NCI-H524 (cell line): ENCODE results near the gene AKAP6.

ENCODE experiments used
- DNase-seq, 2 experiments: peaks; one replicate each; lab custom pipeline; 2025; lab: John Stamatoyannopoulos, UW

AKAP6 gene

DNA sequence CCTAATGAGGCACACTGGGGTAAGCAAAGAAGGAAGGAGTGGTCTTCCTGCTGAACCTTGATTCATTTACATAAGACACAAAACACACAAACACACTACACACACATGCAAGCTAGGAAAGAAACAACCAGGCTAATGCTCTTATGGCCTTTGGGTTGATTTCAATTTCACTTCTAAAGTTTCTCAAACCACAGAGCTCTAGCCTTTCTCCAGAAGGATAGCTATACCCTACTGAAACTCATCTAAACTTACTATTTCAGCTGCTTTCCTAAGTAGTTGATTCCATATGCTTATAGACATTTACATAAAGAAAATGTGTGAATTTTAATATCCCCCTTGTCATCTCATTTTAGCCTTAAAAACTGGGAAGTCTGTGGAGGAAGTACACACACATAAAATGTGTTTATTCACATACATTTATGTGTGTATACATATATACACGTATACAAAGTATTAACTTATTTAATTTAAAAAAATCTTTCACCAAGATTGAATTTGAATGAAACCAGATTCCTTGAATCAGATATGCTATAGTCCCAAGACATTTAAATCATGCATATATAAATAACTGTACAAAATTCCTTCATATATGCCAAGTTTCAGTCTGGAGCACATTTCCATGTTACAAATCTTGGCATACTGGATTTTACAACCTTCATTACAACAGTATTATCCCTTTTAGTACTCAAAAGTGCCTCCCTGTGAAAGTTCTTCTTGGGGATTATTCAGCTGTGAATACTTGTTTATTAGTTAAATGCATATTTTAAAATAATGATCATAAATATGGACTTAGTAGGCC, 377.8 kb downstream of the AKAP6 start:
- no peak for DNase-seq

DNA sequence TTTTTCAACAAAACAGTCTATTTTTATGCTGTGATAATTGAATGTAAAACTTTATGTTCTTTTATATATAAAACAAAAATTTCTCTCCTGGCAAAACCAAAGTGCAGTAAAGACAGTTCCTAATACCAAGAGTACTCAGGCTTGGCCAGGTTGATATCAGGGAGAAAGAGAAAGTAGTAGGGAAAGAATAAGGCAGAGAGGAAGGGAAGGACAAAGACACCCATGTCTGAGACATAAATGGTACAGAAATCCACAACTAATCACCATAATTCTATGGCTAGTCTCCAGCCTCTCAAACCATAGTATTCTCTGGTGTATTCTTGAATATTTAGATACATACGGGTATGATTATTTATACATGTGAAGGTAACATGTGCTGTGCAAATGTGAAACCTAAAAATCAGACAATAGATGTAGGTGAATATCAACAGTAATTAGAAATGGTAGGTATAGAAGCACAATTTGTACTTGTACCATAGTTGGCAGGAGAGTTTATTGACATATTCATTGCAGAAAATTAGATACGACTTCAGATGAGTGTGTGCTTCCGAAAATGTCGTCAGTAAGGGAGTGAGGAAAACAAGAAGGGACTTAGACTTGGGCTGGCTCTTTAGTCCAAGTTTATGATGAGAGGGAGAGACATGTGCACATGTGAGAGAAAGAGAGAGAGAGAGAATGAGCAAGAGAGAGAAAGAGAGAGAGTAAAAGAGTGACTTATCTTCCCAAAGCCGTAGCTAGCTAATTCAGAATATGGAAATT, 378.8 kb downstream of the AKAP6 start:
- DNase-seq = no peak

DNA sequence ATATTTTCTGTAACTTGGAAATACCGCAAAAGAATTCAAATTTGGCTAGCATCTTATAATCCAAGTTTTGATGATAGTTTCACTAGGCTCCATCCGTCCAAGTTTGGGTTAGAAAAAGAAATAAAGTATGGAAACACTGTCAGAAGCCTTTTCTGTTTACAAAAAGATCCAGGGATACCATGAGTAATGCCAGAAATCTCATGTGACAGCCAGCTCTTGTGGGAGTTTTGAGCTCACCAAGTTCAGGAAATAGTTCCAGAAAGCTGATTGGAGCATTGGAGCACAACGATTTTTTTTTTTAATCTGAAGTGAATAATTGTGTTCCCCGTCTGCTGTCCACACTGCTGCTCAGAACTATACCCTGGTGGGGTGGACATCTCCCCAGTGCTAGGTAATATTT, 379.9 kb downstream of the AKAP6 start:
- DNase-seq = no peak

DNA sequence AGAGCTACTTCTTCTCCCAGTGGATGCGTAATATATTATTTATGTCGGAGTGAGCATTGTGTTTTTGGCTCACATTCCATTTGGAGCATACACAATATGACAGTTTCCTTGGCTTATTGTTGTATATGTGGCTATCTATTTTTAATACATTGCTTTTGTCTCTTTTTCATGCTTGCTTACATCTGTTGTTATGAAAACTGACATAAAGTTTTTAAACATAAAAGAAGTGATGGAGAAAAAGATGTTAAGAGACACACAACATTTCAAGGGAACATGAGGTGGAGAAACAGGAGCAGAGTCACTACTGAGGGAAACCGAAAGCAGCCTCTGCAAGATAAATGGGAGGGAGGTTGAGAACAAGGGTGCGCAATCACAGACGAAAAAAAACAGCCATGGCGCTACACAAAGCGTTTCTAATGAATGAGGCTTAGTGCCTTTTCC, 381.2 kb downstream of the AKAP6 start:
- DNase-seq = no peak

DNA sequence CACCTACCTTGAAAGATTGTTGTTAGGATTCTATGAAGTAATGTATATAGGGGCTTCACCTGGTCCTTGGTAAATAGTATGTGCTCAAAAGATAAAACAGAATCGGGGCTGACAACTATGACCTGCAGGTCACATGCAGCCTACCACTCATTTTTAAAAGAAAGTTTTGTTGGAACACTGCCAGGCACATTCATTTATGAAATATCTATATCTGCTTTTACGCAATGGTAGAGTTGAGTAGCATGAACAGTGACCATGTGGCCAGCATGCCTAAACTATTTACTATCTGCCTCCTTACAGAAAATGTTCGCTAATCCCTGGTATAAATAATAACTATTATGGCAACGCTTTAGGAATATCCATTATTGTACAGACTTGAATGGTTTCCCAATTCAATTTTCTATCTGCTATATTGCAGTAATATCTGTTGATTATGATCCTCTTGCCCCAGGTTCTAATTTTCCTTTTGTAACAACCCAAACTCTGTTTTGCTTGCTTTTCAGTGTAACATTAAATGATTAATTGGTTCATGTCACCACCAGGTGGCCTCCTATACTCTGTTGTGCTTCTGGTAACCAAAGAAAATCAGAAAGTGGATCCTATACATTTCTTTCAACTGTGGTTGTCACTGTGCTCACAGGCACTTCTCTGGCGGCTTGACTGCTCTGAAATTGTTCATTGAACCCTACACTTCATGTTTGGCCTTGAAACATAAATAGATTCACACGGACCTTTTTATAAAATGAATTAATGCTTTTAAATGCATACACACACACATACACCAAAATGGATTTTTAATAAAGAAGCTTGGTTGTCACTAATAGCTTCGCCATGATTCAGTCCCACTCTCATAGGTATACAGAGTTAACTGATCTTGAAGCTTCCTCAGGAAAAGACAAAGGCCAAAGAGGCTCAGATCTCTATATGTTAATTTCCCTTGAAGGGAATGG, 381.9 kb downstream of the AKAP6 start:
- DNase-seq = peak; percentile 29 to 77

DNA sequence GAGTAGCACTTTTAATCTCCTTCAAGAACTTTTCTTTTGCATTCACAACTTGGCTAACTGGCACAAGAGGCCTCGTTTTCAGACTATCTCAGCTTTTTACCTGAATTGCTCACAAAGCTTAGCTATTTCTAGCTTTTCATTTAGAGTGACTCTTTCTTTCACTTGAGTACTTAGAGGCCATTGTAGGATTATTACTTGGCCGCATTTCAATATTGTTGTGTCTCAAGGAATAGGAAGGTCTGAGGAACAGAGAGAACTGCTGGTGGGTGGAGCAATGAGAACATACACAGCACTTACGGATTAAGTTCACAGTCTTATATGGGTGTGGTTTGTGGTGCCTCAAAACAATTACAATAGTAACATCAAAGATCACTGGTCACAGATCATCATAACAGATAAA, 384.8 kb downstream of the AKAP6 start:
- DNase-seq = no peak

DNA sequence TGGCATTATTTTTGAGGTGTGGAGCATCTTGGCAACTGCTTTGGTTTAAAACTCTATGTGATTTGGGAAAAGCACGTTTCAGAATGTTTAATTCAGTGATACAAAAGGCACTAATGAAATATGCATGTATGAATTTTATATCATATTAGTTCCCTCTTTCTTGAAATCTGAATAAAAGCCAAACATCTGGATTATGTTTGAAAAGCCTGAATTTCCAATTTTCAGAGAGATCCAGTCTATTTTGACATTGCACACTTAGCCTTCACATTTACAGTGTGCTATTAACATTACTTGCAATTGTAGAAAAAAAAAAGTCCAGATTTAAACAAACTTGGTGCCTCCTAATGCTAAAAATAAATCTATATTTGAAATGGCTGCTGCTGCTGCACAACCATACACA, 390.5 kb downstream of the AKAP6 start:
- no peak for DNase-seq

DNA sequence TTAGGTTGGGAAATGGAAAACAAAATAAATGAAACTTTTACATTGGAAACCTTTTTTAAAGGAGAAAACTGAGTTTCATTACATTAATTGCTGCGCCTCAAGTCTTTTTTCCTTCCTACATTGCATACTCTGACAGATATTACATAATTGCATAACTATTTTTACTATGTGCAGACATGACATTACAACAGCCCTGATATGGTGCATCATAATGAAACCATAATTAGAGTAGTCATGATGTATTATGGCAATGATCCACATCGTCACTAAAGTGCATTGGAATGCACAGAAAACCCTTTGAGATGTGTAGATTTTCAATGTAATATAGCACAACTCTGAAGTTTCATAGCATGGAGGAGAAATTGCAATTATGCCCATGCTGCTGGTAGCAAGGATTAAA, 391.8 kb downstream of the AKAP6 start:
- DNase-seq = no peak

DNA sequence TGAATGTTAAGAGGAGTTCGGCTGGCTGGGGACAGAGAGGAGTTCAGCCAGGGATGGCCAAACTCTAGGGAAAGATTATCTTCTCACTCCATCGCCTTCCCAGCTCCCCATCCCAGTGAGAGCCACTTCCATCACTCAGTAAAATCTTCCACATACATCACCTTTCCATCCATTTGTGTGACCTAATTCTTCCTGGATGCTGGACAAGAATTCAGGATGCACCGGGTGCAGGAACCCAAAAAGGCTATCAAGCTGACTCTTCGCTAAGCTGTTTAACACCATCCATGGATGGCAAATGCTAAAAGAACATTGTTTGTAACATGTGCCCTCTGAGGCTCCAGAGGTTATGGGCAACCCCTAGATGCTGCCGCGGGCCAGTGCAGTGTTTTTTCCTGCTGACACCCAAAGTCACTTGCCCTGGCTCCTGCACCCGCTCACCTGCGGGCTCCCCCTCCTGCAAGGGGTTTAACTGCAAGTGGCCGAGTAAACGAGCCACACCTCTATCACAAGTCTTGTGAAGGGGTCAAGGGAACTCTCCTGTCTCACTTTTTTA, 393.6 kb downstream of the AKAP6 start:
- no peak for DNase-seq

DNA sequence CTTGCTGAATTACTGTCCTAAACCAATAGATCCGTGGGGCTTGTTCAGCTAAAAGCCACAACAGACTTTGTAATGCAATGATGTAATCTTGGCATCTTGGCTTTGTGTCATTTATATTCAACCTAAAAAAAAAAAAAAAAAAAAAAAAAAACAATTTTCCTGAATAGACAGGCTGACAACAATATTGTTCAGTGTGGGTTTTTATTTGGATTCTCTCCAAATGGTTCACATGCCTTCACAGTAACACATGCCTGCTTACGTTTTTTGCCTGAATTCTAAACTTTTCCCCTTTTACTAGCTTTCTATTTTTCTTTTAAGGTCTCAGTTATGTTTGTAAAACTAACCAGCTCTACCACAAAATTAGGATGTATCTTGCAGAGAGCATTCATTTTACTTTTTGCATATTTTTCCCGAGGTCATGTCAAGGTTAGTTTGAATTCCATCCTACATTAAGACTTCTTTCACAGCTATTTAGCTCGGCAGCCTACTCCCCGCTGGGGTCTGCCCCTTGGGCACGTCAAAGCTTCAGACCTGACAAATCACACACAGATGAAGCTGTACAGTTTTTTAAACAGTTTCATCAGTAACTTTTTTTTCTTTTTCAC, 395.9 kb downstream of the AKAP6 start:
- DNase-seq = no peak

DNA sequence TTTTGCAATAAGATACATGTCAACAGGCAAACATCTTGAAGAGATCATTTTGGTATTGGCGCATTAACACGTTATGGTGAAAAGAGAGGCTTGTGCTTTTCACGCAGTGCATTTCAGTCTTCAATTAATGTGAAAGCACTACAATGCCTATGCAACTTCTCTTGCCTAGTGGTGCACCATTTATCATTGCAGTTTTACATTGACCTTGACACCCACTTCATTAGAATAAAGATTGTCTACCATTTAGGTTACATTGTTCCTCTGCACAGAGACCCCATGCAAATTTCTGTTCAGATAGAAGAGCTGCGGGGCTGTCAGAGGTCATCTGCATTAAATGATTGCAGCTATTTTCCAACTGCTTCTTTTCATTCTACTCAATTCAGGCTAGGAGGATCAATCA, 397.4 kb downstream of the AKAP6 start:
- no peak for DNase-seq

DNA sequence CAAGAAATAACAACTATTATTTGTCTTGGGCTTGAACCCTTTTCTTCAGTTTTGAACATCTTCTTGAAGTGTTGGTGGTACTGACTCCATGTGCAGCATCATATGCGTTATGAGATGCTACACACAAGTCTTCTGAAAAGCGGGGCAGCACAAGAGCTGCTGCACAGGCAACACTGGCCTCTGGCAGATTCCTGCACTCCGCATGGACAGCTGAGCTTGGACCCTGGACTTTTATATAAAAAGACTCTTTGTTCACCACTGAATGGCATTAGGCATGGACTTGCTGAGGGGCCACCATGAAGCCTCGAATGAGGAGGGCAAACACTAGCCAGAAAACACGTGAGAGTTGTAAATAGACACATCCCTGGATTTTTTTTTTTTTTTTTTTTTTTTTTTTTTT, 398.7 kb downstream of the AKAP6 start:
- DNase-seq = no peak

DNA sequence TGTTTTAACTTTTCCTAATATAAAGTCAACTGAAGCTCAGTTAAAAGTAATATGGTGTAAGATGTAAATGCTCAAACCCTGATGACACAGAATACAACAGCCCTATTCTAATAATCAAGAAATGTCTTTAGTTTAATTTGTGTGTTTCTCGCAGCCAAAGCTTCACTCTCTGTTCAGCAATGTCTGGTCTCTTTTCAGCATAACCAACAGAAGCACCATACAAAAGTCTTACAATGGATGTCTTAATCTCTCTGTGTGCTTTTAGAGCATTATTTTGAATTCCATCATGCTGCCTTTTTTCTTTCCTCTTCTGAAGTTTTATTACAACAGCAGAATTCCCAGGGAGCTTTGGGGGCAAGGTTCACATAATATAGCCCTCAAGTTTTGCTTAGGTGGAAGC, 399.4 kb downstream of the AKAP6 start:
- no peak for DNase-seq

DNA sequence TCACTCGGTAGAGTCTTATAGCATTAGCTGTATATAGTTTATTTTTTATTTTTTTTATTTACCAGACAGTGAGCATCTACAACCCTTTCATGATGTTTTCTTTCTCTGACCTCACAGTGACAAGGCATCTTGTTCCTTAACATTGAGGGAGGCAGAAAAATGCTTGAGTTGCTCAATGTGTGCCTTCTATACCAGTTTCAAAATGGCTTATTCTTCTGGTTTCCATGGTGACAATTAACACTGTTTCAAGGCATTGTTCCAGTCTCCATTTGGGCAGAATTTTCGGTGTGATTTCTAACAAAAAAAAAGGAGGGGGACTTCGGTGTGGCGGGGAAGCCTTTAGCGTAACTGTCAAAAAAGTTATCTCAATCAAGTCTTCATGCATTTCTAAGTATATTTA, 399.9 kb downstream of the AKAP6 start:
- DNase-seq = no peak

DNA sequence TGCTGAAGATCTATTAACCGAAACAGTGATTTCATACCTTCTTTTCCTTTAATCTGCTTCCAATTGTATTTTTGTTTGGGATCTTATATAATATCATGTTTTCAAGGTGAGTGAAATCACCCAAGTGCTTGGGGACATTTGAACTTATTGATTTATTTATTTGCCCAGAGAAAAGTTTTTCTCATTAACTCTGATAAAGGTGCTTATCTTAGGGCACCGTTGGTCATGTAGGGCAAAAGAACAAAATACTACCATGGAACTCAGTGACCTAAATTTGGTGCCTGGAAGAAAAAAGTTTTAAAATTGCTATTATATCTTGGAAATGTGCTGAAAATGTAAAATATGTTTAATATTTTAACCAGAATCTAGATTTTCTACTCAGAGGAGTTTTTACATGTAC, 402.2 kb downstream of the AKAP6 start:
- DNase-seq = no peak

DNA sequence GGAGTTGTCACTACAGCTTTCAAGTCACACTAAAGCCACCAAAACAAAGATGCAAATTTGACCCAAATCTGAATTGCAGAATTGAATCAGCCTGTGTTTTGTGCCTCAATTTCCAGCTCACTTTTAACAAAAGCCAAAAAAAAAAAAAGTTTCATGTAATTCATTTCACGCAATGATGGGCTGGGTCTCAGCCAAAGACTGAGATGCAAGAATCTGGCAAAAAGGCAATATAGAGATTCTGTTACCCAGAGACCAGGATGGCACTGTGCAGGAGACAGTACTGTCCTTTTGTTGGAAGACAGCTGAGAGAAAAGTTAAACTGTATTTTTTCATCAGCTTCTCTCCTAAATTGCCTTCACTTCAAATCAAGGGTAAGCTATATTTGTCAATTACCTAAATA, 403.9 kb downstream of the AKAP6 start:
- DNase-seq = no peak

DNA sequence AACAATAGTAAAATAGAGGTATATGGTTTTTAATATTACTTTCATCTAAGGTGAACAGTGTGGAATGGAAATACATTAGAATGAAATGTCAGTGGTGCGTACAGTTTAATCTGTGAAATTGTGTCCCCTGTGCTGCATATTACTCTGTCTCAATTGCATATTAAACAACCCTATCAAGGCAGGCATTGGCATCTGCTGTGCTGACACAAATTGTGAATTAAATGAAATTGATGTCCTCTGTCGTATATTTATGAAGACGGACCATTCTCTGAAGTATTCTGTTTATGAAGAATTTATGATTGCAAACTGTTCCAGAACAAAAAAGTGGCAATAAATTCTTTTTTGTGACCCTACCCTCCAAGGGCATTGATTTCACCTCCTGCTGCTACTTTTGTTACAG, 405.2 kb downstream of the AKAP6 start:
- DNase-seq = no peak

DNA sequence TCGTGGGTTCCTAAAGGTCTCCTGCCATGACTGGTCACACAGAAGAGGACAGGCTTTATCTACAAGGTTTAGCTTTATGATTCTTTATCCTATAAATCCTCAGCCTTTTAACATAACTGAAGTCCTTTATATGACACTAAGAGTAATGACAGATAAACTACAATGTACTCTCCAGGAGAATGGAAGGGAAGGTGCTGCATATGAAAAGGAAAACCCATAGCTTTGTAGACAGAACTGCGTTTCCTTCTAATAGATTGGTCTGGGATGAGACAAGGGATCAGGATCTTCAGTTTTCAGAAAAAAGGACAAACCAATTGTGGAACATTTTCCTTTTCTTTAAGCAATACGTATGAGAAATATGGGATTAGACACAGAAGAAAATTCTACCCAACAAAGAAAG, 408.5 kb downstream of the AKAP6 start:
- DNase-seq = no peak

DNA sequence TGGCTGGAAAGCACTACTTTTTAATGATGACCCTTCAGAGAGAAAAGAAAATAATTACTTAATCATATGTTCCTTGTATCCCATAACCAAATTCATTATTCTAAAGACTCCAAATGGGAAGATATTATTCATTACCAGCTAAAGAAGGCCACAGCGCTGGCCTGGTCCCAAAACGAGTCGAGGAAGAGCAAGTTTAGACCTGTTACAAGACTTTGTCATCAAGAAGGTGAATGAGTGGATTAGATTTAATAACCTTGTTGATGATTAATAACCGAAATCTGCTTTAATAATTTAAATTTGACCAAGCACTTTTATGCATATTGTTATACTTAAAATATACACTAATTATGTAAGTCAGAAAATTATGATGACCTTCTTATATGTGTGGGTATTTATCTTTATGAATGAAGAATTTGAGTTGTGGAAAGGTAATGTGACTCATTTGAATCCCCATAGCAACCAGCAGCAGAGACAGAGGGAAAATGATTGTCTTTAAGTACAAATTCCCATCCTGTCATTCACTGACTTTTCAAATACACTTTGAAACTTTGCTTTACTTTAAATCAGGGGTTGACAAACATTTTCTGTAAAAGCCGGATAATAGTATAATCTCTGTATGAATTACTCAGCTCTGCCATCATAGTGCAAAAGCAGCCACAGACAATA, 409.2 kb downstream of the AKAP6 start:
- DNase-seq = peak; percentile 56 to 81

DNA sequence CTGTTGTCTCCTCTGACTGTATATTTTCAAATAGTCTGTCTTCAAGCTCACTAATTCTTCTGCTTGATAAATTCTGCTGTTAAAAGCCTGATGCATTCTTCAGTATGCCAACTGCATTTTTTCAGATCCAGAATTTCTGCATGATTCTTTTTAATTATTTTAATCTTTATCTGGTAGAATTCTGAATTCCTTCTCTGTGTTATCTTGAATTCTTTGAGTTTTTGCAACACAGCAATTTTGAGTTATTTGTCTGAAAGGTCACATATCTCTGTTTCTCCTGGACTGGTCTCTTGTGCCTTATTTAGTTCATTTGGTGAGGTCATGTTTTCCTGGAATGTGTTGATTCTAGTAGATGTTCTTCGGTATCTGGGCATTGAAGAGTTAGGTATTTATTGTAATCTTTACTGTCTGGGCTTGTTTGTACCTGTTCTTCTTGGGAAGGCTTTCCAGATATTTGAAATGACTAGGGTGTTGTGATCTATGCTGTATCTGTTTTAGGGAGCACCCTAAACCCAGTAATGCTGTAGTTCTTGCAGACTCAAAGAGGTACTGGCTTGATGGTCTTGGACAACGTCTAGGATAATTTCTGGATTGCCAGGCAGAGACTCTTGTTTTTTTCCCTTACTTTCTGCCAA, 415.8 kb downstream of the AKAP6 start:
- DNase-seq = no peak

DNA sequence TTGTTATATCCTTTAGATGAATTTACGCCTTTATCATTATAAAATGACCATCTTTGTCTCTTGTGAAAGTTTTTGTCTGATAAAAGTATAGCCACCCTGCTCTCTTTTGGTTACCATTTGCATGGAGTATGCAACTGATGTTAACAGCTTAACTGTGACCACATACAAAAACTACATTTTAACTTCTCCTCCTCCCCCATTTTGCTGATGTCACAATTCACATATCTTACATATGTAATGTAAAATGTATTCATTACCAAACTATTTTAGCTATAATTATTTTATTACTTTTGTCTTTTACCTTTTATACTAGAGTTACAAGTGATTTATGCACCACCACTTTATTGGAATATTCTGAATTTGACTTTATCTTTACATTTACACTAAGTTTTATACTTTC, 425.1 kb downstream of the AKAP6 start:
- no peak for DNase-seq
